ENCODE data around the gene C3orf85. TPM values are rescaled to one million over a fixed set of nuclear protein-coding genes. Genes with fewer than 3 reads are reported as not detected.

C3orf85 gene
- total RNA-seq, 1 experiment from 2014 or later: not detected

- no peak for TF ChIP-seq CTCF (IDR thresholded peaks at IDR 0.05; ENCODE audit: unreplicated experiment)
- BruUV-seq (replicated peaks): no TSS peak
- Mint-ChIP-seq H3K27ac (ENCODE audit: low read depth, unreplicated experiment) (no peak overlapping the region), H3K4me3 (ENCODE audit: unreplicated experiment) (no peak overlapping the region), H3K4me1 (ENCODE audit: insufficient read depth, unreplicated experiment) (no peaks in the 10 kb centered on the region), H3K9me3 (ENCODE audit: unreplicated experiment) (no peaks in the 10 kb centered on the region), H3K27me3 (ENCODE audit: insufficient read depth, unreplicated experiment) (no peaks in the 10 kb centered on the region), H3K36me3 (ENCODE audit: insufficient read depth, unreplicated experiment) (no peaks in the 10 kb centered on the region)
- intact Hi-C loops (cut with micrococcal nuclease): no loop called here
- ChIA-PET POLR2A (no interaction called here), CTCF (interaction anchor here (0.5 to 1.0 kb wide), 4 partner anchors 14 to 208 kb away, joined by 3 to 5 read pairs (median 3); no protein-coding TSS in a partner anchor)
- DNase-seq (ENCODE audit: unreplicated experiment): no peak
Measured at GRCh38 chr3:109095166-109095565, 41.4 kb upstream of the C3orf85 start.

GRCh38 chr3:109098079-109098644 lies 38.4 kb upstream of the C3orf85 start:
- Mint-ChIP-seq H3K27ac (ENCODE audit: low read depth, unreplicated experiment) (no peak overlapping the region), H3K27me3 (ENCODE audit: insufficient read depth, unreplicated experiment) (no peaks in the 10 kb centered on the region), H3K36me3 (ENCODE audit: insufficient read depth, unreplicated experiment) (no peaks in the 10 kb centered on the region), H3K4me3 (ENCODE audit: unreplicated experiment) (no peak overlapping the region), H3K9me3 (ENCODE audit: unreplicated experiment) (no peaks in the 10 kb centered on the region), H3K4me1 (ENCODE audit: insufficient read depth, unreplicated experiment) (no peaks in the 10 kb centered on the region)
- intact Hi-C loops (cut with micrococcal nuclease): no loop called here
- peak; percentile 42 for DNase-seq (ENCODE audit: unreplicated experiment)
- peak; percentile 47 for TF ChIP-seq CTCF (IDR thresholded peaks at IDR 0.05; ENCODE audit: unreplicated experiment)
- CTCF ChIA-PET: interaction anchor here (0.7 to 2.6 kb wide), 8 partner anchors 8 to 442 kb away, joined by 3 to 17 read pairs (median 4); no protein-coding TSS in a partner anchor
- POLR2A ChIA-PET: interaction anchor here (1.4 kb wide), 1 partner anchor 18 kb away, joined by 3 read pairs; no protein-coding TSS in a partner anchor
- BruUV-seq (replicated peaks): no TSS peak

- ChIA-PET POLR2A (no interaction called here), CTCF (interaction anchor here (1.2 kb wide), 1 partner anchor 86 kb away, joined by 3 read pairs; no protein-coding TSS in a partner anchor)
- intact Hi-C loops (cut with micrococcal nuclease): no loop called here
- Mint-ChIP-seq H3K4me3 (ENCODE audit: unreplicated experiment) (no peak overlapping the region), H3K36me3 (ENCODE audit: insufficient read depth, unreplicated experiment) (no peaks in the 10 kb centered on the region), H3K27me3 (ENCODE audit: insufficient read depth, unreplicated experiment) (no peaks in the 10 kb centered on the region), H3K27ac (ENCODE audit: low read depth, unreplicated experiment) (no peak overlapping the region), H3K9me3 (ENCODE audit: unreplicated experiment) (peaks cover 7% of the 10 kb centered on the region), H3K4me1 (ENCODE audit: insufficient read depth, unreplicated experiment) (no peaks in the 10 kb centered on the region)
- no TSS peak for BruUV-seq (replicated peaks)
- DNase-seq (ENCODE audit: unreplicated experiment): no peak
- TF ChIP-seq CTCF (IDR thresholded peaks at IDR 0.05; ENCODE audit: unreplicated experiment): no peak
Measured at GRCh38 chr3:109109574-109109973, 26.9 kb upstream of the C3orf85 start.

GRCh38 chr3:109112946-109113760 lies 23.4 kb upstream of the C3orf85 start:
- BruUV-seq (replicated peaks): no TSS peak
- POLR2A ChIA-PET: no interaction called here
- no peak overlapping the region for H3K27ac Mint-ChIP-seq (ENCODE audit: low read depth, unreplicated experiment)
- CTCF ChIA-PET: interaction anchor here (0.6 kb wide), 1 partner anchor 523 kb away, joined by 3 read pairs; no protein-coding TSS in a partner anchor
- H3K9me3 Mint-ChIP-seq (ENCODE audit: unreplicated experiment): no peaks in the 10 kb centered on the region
- no peaks in the 10 kb centered on the region for H3K36me3 Mint-ChIP-seq (ENCODE audit: insufficient read depth, unreplicated experiment)
- no peak overlapping the region for H3K4me3 Mint-ChIP-seq (ENCODE audit: unreplicated experiment)
- no peak for TF ChIP-seq CTCF (IDR thresholded peaks at IDR 0.05; ENCODE audit: unreplicated experiment)
- intact Hi-C loops (cut with micrococcal nuclease): no loop called here
- no peaks in the 10 kb centered on the region for H3K4me1 Mint-ChIP-seq (ENCODE audit: insufficient read depth, unreplicated experiment)
- no peaks in the 10 kb centered on the region for H3K27me3 Mint-ChIP-seq (ENCODE audit: insufficient read depth, unreplicated experiment)
- no peak for DNase-seq (ENCODE audit: unreplicated experiment)
